ENCODE data around the gene BEND5. TPM values are rescaled to one million over a fixed set of nuclear protein-coding genes. Genes with fewer than 3 reads are reported as not detected.

BEND5 gene
- total RNA-seq, 6 donors from 2014 or later, result 1.7 to 14.5 (median 3.7) TPM; not detected in 1

- no peak for TF ChIP-seq POLR2AphosphoS5 (IDR thresholded peaks at IDR 0.05)
- TF ChIP-seq CTCF (IDR thresholded peaks at IDR 0.05), result no peak
- TF ChIP-seq POLR2A (IDR thresholded peaks at IDR 0.05), result no peak
- no peak for TF ChIP-seq EP300 (IDR thresholded peaks at IDR 0.05)
- Histone ChIP-seq H3K27me3 (no peaks in the 10 kb centered on the region), H3K27ac (no peak overlapping the region), H3K36me3 (no peaks in the 10 kb centered on the region), H3K4me3 (no peak overlapping the region), H3K4me1 (no peaks in the 10 kb centered on the region), H3K9me3 (no peaks in the 10 kb centered on the region)
- DNase-seq (no peak), ATAC-seq (ENCODE audit: low FRiP score in 2 of 2) (no peak)
- WGBS, 2 donors, result 87 to 95% methylated on average over 2 of the region's 2 CpGs
Measured at GRCh38 chr1:48701445-48701844, 75.2 kb downstream of the BEND5 start.

- H3K4me1 ChIP-seq, result peaks cover 0 to 6% (median 2%) of the 10 kb centered on the region in 4 donors
- no peak overlapping the region for H3K27ac ChIP-seq
- H3K36me3 ChIP-seq, result no peaks in the 10 kb centered on the region
- ATAC-seq (ENCODE audit: low FRiP score in 2 of 2) (peak in 1 of 2 donors; percentile 66), DNase-seq (peak in 1 of 2 donors; percentile 51)
- 21 to 28% methylated on average over 4 to 5 of the region's 5 CpGs for WGBS, 2 donors
- no peaks in the 10 kb centered on the region for H3K27me3 ChIP-seq
- H3K9me3 ChIP-seq, result no peaks in the 10 kb centered on the region
- H3K4me3 ChIP-seq, result no peak overlapping the region
- no peak for TF ChIP-seq EP300 (IDR thresholded peaks at IDR 0.05)
- peak; percentile 68 to 88 (median 74) for TF ChIP-seq CTCF (IDR thresholded peaks at IDR 0.05)
Measured at GRCh38 chr1:48697066-48697707, 79.5 kb downstream of the BEND5 start.

- H3K4me1 ChIP-seq, result peaks cover 0 to 6% (median 2%) of the 10 kb centered on the region in 4 donors
- H3K36me3 ChIP-seq, result no peaks in the 10 kb centered on the region
- ATAC-seq (ENCODE audit: low FRiP score in 2 of 2) (no peak), DNase-seq (no peak)
- H3K27me3 ChIP-seq, result no peaks in the 10 kb centered on the region
- WGBS, 2 donors, result 75 to 77% methylated on average over 2 of the region's 2 CpGs
- H3K27ac ChIP-seq, result no peak overlapping the region
- no peak overlapping the region for H3K4me3 ChIP-seq
- no peak for TF ChIP-seq POLR2A (IDR thresholded peaks at IDR 0.05)
- TF ChIP-seq CTCF (IDR thresholded peaks at IDR 0.05), result no peak
- TF ChIP-seq EP300 (IDR thresholded peaks at IDR 0.05), result no peak
- TF ChIP-seq POLR2AphosphoS5 (IDR thresholded peaks at IDR 0.05), result no peak
- no peaks in the 10 kb centered on the region for H3K9me3 ChIP-seq
Measured at GRCh38 chr1:48695161-48695560, 81.5 kb downstream of the BEND5 start.

GRCh38 chr1:48693674-48694320 is 82.9 kb downstream of the BEND5 start:
- 56 to 68% methylated on average over 12 of the region's 12 CpGs for WGBS, 2 donors
- no peaks in the 10 kb centered on the region for H3K27me3 ChIP-seq
- peaks cover 0 to 6% (median 2%) of the 10 kb centered on the region in 4 donors for H3K4me1 ChIP-seq
- no peak overlapping the region for H3K27ac ChIP-seq
- H3K4me3 ChIP-seq, result no peak overlapping the region
- ATAC-seq (ENCODE audit: low FRiP score in 2 of 2), result peak in 1 of 2 donors; percentile 32
- no peak for TF ChIP-seq CTCF (IDR thresholded peaks at IDR 0.05)
- no peaks in the 10 kb centered on the region for H3K9me3 ChIP-seq
- H3K36me3 ChIP-seq, result no peaks in the 10 kb centered on the region
- DNase-seq, result peak in 1 of 2 donors; percentile 32

- no peaks in the 10 kb centered on the region for H3K27me3 ChIP-seq
- H3K4me3 ChIP-seq, result no peak overlapping the region
- no peak for DNase-seq
- 52 to 61% methylated on average over 11 of the region's 11 CpGs for WGBS, 2 donors
- TF ChIP-seq CTCF (IDR thresholded peaks at IDR 0.05) (no peak), EP300 (IDR thresholded peaks at IDR 0.05) (no peak), POLR2A (IDR thresholded peaks at IDR 0.05) (no peak), POLR2AphosphoS5 (IDR thresholded peaks at IDR 0.05) (no peak)
- ATAC-seq (ENCODE audit: low FRiP score in 2 of 2), result no peak
- no peaks in the 10 kb centered on the region for H3K36me3 ChIP-seq
- no peaks in the 10 kb centered on the region for H3K9me3 ChIP-seq
- peaks cover 0 to 6% (median 2%) of the 10 kb centered on the region in 4 donors for H3K4me1 ChIP-seq
- no peak overlapping the region for H3K27ac ChIP-seq
Measured at GRCh38 chr1:48693180-48693579, 83.5 kb downstream of the BEND5 start.

All from upper lobe of left lung (tissue), 6 donors.